ENCODE results near the gene CATSPER1.

DNA sequence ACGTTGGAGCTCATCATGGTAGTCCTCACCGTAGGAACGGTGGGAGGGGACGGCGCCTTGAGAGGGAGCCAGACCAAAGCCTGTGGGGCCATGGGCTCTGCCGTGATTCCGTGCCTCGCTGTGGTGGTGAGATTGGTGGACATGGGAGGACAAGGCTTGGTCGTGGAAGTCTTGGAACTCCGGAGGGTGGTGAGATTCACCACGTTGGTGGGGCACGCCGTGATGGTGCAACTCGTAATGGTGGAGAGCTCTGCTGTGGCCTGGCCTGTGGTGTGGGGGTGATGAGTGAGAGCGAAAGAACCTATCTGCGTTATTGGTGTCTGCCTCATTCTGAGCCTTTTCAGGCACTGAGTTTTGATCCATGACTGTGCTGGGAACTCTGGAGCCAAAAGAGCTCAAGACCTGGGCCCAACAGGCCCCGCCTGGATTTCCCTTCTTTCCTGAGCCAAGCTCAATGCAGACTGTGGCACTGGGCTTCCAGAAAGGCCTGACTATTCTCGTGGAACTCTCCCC, at the start of gene CATSPER1:
- TF ChIP-seq CTCF (IDR thresholded peaks at IDR 0.05; ENCODE audit: extremely low read depth in 1 of 2, insufficient read depth in 1 of 2, low read depth in 1 of 2, low read length in 2 of 2) (no peak), POLR2A (IDR thresholded peaks at IDR 0.05; ENCODE audit: low read depth, low read length) (no peak), POLR2AphosphoS5 (IDR thresholded peaks at IDR 0.05; ENCODE audit: insufficient read depth, low read depth, low read length) (no peak)

Measured in endothelial cell of umbilical vein (primary cell).